ENCODE measurements around the gene MTF2. TPM values are rescaled to one million over a fixed set of nuclear protein-coding genes. Genes with fewer than 3 reads are reported as not detected.
"Not testable (repeated sequence)": the region's sequence is repeated elsewhere in the genome, so short reads cannot be mapped to it uniquely, and the experiment has no call there.

MTF2 gene
- total and polyA plus RNA-seq, 2 experiments from 2014 or later: 82.1 to 133 TPM

GRCh38 chr1:93174638-93175037, 95.6 kb downstream of the MTF2 start:
- not testable (repeated sequence) for H3K9me2 ChIP-seq (ENCODE audit: insufficient read depth); H3K9me3 Mint-ChIP-seq; H3F3A ChIP-seq (replicated peaks; ENCODE audit: low read depth); H3K27ac ChIP-seq (ENCODE audit: low read depth); H3K27me3 ChIP-seq (ENCODE audit: insufficient read depth); DNase-seq (ENCODE audit: low spot score); H3K4me3 Mint-ChIP-seq; H3K4me3 ChIP-seq; H3K27me3 Mint-ChIP-seq (ENCODE audit: insufficient read depth, low read depth, poor library complexity); H2AFZ ChIP-seq; H3K36me3 ChIP-seq (ENCODE audit: insufficient read depth); ATAC-seq; H3K4me2 ChIP-seq; H3K27ac Mint-ChIP-seq
- peaks cover 12% of the 10 kb centered on the region; the same call in 1 of the 2 replicates for H4K20me1 ChIP-seq (replicated peaks; ENCODE audit: insufficient read depth)
- Mint-ChIP-seq H3K36me3 (ENCODE audit: low read depth) (peaks cover 14% of the 10 kb centered on the region; the same call in 2 of the 3 replicates), H3K4me1 (peaks cover 13% of the 10 kb centered on the region)
- H3K79me2 ChIP-seq (replicated peaks; ENCODE audit: insufficient read depth): peaks cover 89% of the 10 kb centered on the region
- H3K4me1 ChIP-seq (ENCODE audit: insufficient read depth): peaks cover 13% of the 10 kb centered on the region; the same call in 1 of the 2 replicates

- Histone ChIP-seq H3K27me3 (ENCODE audit: insufficient read depth) (no peaks in the 10 kb centered on the region), H3F3A (replicated peaks; ENCODE audit: low read depth) (peaks cover 3% of the 10 kb centered on the region; the same call in 1 of the 2 replicates), H3K4me2 (peak overlapping the region; percentile 84), H3K4me1 (ENCODE audit: insufficient read depth) (peaks cover 13% of the 10 kb centered on the region), H3K4me3 (peak overlapping the region; percentile 79), H4K20me1 (replicated peaks; ENCODE audit: insufficient read depth) (peaks cover 15% of the 10 kb centered on the region; the same call in 1 of the 2 replicates), H2AFZ (no peak overlapping the region), H3K36me3 (ENCODE audit: insufficient read depth) (no peaks in the 10 kb centered on the region), H3K79me2 (replicated peaks; ENCODE audit: insufficient read depth) (peaks cover 84% of the 10 kb centered on the region), H3K27ac (ENCODE audit: low read depth) (no peak overlapping the region), H3K9me2 (ENCODE audit: insufficient read depth) (no peaks in the 10 kb centered on the region)
- Mint-ChIP-seq H3K27ac (no peak overlapping the region), H3K27me3 (ENCODE audit: insufficient read depth, low read depth, poor library complexity) (peaks cover 8% of the 10 kb centered on the region), H3K4me1 (peaks cover 21% of the 10 kb centered on the region), H3K36me3 (ENCODE audit: low read depth) (peaks cover 5% of the 10 kb centered on the region; the same call in 2 of the 3 replicates), H3K9me3 (no peaks in the 10 kb centered on the region; the same call in 2 of the 3 replicates), H3K4me3 (peak overlapping the region; percentile 90)
- no peak for TF ChIP-seq EZH2phosphoT487 (IDR thresholded peaks at IDR 0.05; ENCODE audit: unreplicated experiment)
- TF ChIP-seq ZNF331 (CRISPR knock-in tag; IDR thresholded peaks at IDR 0.05; ENCODE audit: low read depth): no peak
- DNase-seq (ENCODE audit: low spot score): no peak
- no peak for ATAC-seq
These were observed 98.9 kb downstream of the MTF2 start for GRCh38 chr1:93177991-93178390.

GRCh38 chr1:93178418-93178817, 99.3 kb downstream of the MTF2 start:
- no peak for ATAC-seq
- Mint-ChIP-seq H3K36me3 (ENCODE audit: low read depth) (peaks cover 5% of the 10 kb centered on the region; the same call in 2 of the 3 replicates), H3K27me3 (ENCODE audit: insufficient read depth, low read depth, poor library complexity) (peaks cover 8% of the 10 kb centered on the region), H3K27ac (no peak overlapping the region), H3K4me1 (peaks cover 21% of the 10 kb centered on the region), H3K9me3 (no peaks in the 10 kb centered on the region; the same call in 2 of the 3 replicates), H3K4me3 (peak overlapping the region; percentile 90)
- no peaks in the 10 kb centered on the region for H3K9me2 ChIP-seq (ENCODE audit: insufficient read depth)
- peaks cover 84% of the 10 kb centered on the region for H3K79me2 ChIP-seq (replicated peaks; ENCODE audit: insufficient read depth)
- H3K4me1 ChIP-seq (ENCODE audit: insufficient read depth): peaks cover 13% of the 10 kb centered on the region
- H3F3A ChIP-seq (replicated peaks; ENCODE audit: low read depth): peaks cover 3% of the 10 kb centered on the region; the same call in 1 of the 2 replicates
- H3K4me3 ChIP-seq: peak overlapping the region; percentile 79
- TF ChIP-seq ETS1 (IDR thresholded peaks at IDR 0.05): no peak
- no peak for TF ChIP-seq POLR2AphosphoS5 (IDR thresholded peaks at IDR 0.05; ENCODE audit: low read depth)
- TF ChIP-seq ZNF114 (CRISPR knock-in tag; IDR thresholded peaks at IDR 0.05): no peak
- no peak for TF ChIP-seq NANOG (IDR thresholded peaks at IDR 0.05; ENCODE audit: borderline replicate concordance)
- TF ChIP-seq ZNF462 (CRISPR knock-in tag; IDR thresholded peaks at IDR 0.05): no peak
- no peak for TF ChIP-seq EZH2phosphoT487 (IDR thresholded peaks at IDR 0.05; ENCODE audit: unreplicated experiment)
- H3K4me2 ChIP-seq: peak overlapping the region; percentile 84
- DNase-seq (ENCODE audit: low spot score): no peak
- H3K27ac ChIP-seq (ENCODE audit: low read depth): no peak overlapping the region
- peaks cover 15% of the 10 kb centered on the region; the same call in 1 of the 2 replicates for H4K20me1 ChIP-seq (replicated peaks; ENCODE audit: insufficient read depth)
- no peaks in the 10 kb centered on the region for H3K27me3 ChIP-seq (ENCODE audit: insufficient read depth)
- H2AFZ ChIP-seq: no peak overlapping the region
- H3K36me3 ChIP-seq (ENCODE audit: insufficient read depth): no peaks in the 10 kb centered on the region
